Measurements from ENCODE around the gene KRTAP26-1.

The KRTAP26-1 gene, protein sequence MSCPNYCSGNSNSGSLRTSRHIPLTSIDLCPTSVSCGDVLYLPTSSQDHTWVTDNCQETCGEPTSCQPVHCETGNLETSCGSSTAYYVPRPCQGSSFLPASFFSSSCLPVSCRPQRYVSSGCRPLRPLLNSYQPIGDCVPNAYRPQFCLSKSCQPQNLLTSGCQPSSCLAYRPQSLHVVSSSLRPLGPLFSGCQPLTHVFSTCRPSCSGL

DNA sequence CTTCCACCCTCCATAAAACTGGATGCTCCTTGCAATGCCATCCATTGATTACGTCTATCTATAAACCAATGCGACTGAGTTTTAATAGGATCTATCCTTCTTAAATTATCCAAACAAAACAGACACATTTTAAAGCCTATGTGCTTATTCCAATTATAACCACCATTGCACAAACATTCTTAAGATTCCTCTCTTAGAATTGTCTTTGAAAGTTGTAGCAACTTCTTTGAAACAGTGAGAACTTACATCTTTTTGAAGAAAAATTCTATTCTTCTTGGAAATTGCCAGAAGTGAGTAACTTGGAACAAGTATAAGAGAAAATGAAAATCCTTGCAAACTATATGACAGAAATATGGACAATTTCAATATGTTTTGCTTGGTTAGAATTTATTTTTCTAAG lies at the start of gene KRTAP26-1:
KRTAP26-1 (minus strand) TSS at position 101 of the 400 bp plus-strand sequence. CDS start 280 bp downstream, outside the sequence.
- DNase-seq (ENCODE audit: low read depth in 2 of 2) = no peak

DNA sequence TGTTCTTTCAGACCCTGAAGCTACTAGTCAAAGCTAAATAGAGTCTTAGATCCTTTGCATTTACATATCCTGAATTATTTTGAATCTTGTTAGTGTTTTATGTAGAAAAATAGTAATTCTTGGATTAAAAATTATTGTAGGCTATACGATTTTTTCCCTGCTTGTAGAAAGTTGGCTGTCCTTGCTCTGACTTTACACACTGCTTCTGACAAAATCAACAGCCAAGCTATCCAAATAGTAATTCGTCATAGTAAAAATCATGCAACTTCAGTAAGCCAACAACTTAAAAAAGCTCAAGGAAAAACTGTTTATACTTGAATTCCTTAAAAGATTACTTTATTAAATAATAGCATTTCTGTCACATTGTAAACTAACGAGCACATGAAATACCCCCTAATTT lies 35.8 kb upstream of the KRTAP26-1 start:
- no peak for DNase-seq (ENCODE audit: low read depth in 2 of 2)

DNA sequence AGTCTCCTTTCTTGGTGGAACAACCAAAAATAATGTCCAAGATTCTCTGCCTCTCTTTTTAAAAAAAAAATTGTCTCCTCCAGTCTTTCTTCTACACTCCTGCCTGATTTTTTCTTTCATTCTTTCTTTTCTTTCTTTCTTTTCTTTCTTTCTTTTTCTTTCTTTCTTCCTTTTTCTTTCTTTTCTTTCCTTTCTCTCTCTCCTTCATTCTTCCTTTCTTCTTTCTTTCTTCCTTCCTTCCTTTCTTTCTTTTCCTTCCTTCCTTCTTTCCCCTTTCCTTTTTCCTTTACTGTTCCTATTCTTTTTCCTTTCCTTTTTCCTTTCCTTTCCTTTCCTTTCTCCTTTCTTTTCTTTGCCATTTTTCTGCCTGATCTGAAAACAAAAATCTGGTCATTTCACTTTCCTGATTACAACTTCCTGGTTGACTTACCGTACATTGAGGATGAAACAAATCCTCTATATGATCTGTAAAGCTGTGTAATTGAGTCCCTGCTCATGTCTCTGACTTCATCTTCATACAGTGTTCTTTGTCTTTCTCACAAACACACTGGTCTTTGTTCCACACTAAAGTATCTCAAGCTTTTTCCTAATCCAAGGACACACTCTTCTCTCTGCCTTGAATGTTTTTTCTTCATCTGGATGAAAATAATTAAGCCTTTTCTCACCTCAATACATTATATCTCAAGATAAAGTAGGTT lies 34.3 kb upstream of the KRTAP26-1 start:
- DNase-seq (ENCODE audit: low read depth in 2 of 2) = no peak

DNA sequence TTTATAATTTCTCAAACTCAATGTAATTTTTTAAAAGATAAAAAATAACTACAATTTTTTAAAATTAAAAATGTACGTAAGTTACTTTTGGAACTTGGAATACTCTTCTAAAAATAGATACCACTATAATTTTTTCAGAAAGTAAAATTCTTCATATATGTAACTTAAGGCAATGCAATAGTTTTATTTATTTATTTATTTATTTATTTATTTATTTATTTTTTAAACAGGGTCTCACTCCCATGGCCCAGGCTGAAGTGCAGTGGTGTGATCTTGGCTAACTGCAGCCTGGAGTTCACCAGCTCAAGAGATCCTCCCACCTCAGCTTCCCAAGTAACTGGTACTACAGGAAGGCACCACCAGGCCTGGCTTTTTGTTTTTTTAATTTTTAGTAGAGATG lies 31.4 kb upstream of the KRTAP26-1 start:
- no peak for DNase-seq (ENCODE audit: low read depth in 2 of 2)

DNA sequence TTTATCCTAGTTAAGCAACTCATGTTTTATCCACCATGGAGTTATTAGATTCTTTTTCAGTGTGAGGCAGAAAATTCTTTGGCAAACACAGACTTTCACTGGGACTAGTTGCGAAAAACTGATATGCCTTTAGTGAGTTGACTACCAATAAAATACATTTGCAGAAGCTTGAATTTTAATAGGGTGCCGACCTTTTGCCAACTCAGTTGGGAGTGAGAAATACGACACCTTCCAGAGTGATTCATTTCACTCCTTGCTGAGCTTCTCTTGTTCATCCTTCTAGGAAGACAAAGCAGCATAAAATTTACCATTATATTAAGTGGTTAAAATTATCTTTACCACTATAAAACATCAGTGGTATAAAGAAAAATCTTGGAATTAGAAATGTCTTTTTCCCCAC lies 29.5 kb upstream of the KRTAP26-1 start:
- no peak for DNase-seq (ENCODE audit: low read depth in 2 of 2)

DNA sequence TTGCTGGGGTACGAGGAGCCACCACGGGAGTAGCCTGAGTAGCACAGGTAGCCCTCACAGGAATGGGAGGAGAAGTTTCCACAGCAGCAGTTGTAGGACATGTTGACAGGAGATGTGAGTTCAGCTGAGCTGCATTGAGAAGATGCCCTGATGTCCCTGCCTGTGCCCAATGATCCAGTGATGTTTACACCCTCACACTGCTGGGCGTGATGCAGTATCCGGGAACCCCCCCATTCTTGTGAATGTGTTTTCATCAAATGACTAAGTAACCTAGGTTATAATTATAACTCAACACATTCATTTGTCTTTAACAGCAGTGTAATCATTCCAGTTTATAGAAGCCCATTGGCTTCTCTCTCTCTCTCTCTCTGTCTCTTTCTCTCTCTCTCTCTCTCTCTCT lies 28.4 kb upstream of the KRTAP26-1 start, which contains the start of gene KRTAP23-1:
KRTAP23-1 (minus strand) TSS at position 101 of the 400 bp plus-strand sequence; CDS start at position 101, 0 bp downstream.
- DNase-seq (ENCODE audit: low read depth in 2 of 2) = no peak

DNA sequence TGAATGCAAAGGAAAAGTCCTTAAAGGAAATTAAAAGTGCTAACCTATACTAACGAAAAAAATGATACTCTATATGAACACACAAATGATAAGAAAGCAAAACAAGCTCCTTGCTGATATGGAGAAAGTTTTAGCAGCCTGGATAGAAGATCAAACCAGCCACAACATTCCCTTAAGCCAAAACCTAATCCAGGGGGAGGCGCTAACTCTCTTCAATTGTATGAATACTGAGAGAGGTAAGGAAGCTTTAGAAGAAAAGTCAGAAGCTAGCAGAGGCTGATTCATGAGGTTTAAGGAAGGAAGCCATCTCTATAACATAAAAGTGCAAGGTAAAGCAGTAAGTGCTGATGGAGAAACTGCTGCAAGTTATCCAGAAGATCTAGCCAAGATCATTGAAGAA lies 24.9 kb upstream of the KRTAP26-1 start:
- no peak for DNase-seq (ENCODE audit: low read depth in 2 of 2)

DNA sequence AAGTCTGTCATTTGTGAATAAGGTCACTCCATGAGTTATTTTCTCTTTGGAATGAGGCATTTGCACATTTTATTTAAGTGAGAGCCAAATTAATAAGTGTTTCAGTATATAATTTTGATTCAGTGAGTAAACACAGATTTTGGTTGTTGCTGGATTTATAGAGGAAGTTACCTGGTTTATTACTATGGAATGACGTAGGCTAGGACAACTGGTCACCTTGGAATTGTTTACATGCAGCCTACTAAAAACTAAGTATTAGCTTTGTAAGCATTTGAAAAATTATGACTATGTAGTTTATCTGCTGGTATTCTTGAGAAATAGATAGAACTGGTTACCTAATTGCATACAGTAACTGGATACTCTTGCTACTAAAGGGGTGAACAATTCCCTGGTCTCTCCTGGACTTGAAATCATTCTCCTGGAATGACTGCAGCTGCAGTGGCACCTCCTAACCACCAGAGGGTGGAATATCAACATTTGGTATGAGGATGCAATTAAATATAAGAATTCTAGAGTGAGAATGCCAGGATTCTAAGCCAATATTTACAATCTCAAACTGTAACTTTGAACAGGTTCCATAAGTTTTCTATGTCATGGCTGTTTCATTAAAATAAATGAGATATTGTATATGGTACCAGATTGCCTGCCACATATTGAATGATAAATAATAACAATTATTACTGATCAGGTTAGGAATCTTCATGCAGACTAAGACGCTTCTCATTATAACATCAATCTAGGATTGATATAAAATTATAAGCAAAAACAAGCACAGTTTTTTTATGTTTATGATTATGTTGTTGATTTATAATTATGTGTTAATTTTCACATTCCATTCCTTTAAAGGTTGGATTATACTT lies 20.8 kb upstream of the KRTAP26-1 start:
- peak; percentile 2 to 10 for DNase-seq (ENCODE audit: low read depth in 2 of 2)

DNA sequence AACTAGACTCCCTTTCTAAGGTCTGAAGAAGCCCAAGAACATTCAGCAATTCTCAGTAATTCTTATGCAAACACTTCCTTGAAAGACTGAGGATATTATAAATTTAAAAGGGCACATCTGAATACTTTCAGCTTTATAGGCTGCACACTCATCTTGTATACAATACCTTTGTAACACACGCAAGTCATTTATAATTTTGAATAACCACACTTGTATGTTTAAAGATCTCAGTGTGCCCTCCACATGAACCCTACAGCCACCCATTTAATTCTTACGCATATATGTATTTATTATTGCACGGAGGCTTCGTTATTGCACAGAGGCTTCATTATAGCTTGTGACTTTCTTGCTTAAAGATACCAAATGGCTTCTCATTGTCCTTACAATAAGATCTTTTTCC lies 18.6 kb upstream of the KRTAP26-1 start:
- DNase-seq (ENCODE audit: low read depth in 2 of 2) = no peak

DNA sequence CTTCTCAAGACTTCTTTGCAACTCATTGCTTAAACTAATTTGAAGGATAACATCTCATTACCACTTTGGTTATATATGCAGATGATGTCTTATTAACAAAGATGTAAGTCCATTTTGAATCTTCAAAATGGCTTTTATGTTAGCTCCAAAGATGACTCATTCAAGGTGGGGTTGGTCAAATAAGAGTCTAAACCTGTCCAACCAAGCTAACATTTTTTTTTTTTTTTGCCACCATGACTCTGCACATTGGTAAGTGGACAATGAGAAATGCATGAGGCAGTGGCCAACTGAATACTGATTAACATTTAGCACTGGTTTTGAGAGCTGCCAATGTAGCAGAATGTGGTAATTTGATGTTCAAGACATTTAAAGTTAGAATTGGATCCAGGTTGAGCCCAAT lies 17.7 kb upstream of the KRTAP26-1 start:
- no peak for DNase-seq (ENCODE audit: low read depth in 2 of 2)

DNA sequence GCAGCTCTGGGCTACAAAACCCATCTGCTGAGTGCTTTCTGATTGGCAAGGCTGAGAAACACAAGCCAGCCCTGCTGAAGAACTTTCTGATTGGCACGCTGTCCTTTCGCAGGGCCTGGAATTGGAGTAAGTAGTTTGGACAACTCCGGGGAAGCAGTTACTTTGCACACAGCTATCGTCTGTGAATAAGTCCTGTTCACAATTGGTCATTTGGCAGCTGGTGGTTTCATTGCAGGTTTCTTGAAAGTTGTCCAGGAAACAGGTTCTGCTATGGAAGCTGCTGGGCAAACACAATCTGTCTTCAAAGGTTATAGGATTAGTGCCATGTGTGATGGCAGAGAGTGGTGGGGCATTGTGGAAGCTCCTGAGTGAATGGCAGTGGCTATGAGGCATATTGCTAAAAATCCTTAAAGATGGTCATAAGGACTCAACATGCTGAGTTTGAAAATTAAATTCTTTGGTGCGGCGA lies 17.2 kb upstream of the KRTAP26-1 start, which contains the start of gene KRTAP27-1:
KRTAP27-1 (minus strand) TSS at position 419 of the 469 bp plus-strand sequence; CDS start at position 393, 26 bp downstream.
- no peak for DNase-seq (ENCODE audit: low read depth in 2 of 2)

DNA sequence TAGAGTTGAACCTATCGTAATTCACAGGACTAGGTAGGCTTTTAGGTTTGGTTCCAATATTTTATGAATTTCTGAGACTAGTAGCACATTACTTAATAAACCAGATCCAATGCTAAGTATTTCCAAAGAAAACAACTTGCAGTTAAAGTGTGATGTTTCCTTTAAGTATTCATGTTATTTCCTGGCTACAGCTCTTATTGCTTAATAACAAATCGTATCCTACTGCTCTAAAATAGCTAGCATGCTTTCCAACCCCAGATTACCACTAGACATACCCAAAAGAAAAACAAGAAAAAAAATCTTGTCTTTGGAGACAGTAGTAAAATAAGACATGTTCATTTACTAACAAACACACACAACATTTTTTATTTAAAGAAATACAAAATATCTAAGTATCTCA lies 16.5 kb upstream of the KRTAP26-1 start:
- DNase-seq (ENCODE audit: low read depth in 2 of 2) = no peak

DNA sequence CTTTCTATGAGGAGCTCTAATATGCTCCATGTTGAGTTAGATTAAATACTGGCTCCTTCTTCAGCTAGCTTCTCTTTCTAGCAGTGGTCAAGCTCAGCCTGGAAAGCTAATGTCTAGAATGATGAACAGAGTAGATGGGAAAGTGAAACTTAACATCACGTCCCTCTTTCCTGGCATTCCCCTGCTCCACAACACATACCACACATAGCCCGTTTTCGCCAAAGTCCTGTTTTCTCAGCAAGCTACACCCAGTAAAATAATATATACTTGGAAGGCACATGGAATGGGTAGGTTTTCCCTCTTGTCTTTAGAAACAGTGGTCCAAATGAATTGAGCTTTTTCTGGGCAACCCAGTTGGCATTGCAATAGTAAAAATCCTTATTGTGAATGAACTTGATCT lies 13.6 kb upstream of the KRTAP26-1 start:
- no peak for DNase-seq (ENCODE audit: low read depth in 2 of 2)

DNA sequence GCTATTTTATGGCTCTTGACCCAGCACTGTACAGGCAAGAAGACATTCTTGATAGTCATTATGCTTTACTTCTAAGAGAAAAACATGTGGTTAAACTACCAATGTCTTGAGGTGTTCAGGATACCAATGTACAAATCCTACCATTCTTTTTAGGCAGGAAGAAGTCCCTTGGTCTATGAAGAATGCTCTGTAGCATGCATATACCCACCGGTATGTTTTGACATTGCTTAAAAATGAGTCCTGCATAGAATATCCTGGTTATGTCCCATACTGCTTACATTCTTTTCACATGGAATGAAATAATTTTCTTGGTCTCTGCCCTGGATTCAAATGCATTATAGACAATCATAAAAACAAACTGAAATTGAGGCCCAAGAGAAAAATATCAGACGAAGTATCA lies 12.6 kb upstream of the KRTAP26-1 start:
- no peak for DNase-seq (ENCODE audit: low read depth in 2 of 2)

DNA sequence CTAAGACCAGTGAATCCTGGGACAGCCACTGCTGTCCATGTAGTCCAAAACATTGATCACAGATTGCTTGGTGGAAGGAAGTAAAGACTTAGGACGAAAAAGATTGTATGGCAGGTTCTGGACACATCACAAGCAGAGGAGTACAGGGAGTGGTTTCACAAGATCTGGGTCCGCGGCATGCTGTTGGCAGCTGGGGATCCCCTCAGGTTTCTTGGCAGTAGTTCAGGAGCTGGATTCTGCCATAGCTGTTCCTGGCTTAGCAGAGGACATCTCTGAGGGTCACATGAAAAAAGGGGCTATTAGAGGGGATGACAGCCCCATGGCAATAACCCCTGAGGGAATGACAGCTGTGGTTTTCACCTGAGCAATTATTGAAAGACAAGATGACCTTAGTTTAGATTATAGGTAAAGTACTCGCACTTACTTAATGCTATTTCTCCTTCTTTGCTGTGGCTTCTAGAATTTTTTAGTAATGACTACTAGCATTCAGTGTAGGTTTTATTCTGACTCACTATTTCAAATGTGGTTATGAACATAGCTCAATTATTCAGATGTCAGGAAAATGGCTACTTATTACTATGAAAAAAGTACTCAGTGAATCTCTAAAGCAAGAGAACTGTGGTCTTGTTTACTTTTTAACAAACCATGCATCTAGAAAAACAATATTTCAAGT lies 9.2 kb upstream of the KRTAP26-1 start:
- DNase-seq (ENCODE audit: low read depth in 2 of 2) = no peak

DNA sequence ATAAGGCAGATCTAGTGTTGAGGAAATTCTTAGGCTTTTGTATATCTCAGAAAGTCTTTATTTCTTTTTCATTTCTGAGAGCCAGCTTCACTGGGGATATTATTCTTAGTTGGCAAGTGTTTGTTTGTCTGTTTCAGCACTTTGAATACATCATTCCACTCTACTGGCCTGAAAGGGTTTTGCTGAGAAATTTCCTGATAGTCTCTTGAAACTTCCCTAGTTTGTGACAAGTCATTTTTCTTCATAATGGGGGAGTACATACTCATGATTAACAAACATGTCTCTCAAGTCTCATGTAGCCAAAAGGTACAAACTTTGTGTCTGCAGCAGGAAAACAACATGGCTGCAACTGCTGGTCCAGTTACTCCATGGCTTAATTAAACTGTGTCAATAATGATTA lies 6.3 kb upstream of the KRTAP26-1 start:
- no peak for DNase-seq (ENCODE audit: low read depth in 2 of 2)

DNA sequence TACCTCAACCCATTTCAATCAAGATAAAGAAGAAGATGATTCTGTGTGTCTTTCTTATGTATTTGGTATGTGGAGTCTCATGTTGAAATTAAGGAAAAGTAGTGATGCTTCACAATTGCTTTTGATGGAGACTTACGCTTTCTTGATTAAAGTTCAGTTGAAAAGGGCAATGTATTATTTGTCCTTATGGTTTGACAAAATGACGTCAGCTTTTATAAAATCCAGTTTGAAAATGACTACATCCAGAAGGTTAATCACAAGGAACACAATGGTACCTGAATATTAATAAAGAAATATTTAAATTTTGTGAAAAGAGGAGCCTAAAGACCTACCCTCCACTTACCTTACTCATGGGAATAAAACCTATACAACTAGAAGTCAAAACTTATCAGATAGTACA lies 4.4 kb downstream of the KRTAP26-1 start:
- DNase-seq (ENCODE audit: low read depth in 2 of 2) = no peak

DNA sequence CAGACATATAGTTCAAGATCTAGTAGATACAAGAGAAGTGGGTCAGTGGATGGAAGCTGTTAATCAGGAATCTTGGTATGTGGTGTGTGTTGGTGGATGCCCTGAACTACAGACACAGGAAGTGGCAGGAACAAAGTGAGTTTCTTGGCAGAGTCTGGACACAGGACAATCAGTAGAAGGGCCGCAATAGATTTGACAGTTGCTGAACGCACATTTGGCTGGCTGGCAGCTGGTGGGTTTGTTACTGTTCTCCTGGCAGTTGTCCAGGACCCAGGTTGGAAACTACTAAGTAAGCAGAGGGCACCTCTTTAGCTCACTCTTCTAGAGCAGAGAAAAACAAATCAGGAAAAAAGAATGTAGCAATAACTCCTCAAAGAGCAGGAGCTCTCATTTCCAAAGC lies 13.2 kb downstream of the KRTAP26-1 start:
- DNase-seq (ENCODE audit: low read depth in 2 of 2) = no peak

DNA sequence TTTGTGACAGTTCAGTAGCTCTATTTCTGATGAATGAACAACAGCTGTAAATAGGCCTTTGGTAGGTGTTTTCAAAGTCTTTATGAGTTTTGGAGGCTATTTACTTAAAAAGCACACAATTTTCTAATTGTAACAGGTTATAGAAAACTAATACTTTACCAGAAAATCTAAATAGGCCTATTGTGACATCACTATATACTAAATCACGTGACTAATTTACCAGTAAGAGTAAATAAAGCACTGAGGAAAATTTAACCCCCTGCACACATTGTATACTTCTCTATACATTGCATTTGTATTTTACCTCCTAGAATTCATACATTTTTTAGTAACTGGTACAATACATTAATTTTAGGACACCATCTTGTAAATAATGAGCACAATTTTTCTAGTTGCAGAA lies 15.0 kb downstream of the KRTAP26-1 start:
- no peak for DNase-seq (ENCODE audit: low read depth in 2 of 2)

DNA sequence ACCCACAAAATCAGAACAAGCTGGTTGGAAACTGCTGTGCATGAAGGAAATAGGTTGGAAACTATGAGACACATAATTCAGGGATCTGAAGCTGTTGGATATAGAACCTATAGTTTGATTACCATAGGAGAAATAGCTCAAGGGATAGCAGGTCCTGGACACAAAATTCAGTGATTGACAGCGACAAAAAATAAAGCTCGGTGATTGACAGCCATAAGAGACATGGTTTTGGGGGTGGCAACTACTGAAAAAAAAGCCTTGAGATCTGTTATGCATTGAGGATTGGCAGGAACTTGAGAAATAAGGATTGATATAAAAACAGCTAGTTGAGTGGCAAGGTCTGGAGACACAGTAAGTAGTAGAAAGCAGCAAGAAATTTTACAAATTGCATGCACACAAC lies 30.9 kb downstream of the KRTAP26-1 start, which contains the start of gene KRTAP25-1:
KRTAP25-1 (minus strand) TSS at position 300 of the 400 bp plus-strand sequence; CDS start at position 276, 24 bp downstream.
- DNase-seq (ENCODE audit: low read depth in 2 of 2) = no peak

DNA sequence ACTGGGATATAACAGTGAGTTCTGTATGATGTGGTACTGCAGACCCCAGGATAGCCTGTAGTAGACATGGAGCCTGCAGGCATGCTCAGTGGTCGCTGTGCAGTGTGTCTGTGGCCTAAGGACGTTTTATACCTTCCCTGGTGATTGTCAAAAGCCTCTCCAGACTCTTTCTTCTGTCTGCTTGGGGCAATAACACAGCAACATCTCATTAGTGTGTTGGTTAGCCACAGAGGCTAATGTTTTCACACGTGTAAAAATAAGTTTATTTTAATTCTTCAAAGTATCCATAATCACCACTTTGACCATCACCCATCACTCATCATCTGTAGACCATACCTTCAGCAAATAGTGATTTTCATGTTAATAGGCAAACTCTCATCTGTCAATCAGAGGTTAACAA lies 37.3 kb downstream of the KRTAP26-1 start, which contains the start of gene KRTAP24-1:
KRTAP24-1 (minus strand) TSS at position 101 of the 400 bp plus-strand sequence; CDS start at position 83, 18 bp downstream.
- DNase-seq (ENCODE audit: low read depth in 2 of 2) = no peak

Data from stimulated activated CD4-positive, alpha-beta T cell treated with anti-CD3 and anti-CD28 coated beads, Interleukin-1b, Interleukin-23, amount 100 ng/mL, for 4 hours (primary cell).